Astrocyte of the spinal cord (primary cell): ENCODE results near the gene EEF1A1.
"Not testable (repeated sequence)": the region's sequence is repeated elsewhere in the genome, so short reads cannot be mapped to it uniquely, and the experiment has no call there.

ENCODE experiments used
- DNase-seq: peaks from one replicate; pipeline ENCODE4 v3.0.0; 2011; ENCODE audit warnings: low read depth, low spot score
- H3K4me3 ChIP-seq: 2 replicates; pipeline ENCODE4 v1.5.1; 2011; ENCODE audit warnings: low read depth, mild to moderate bottlenecking, low read length, moderate library complexity
- CTCF ChIP-seq: IDR thresholded peaks from 2 replicates; pipeline ENCODE4 v1.5.1; 2012; ENCODE audit warnings: low read depth, mild to moderate bottlenecking, low read length, inconsistent platforms
- in situ Hi-C: cut with HindIII; loops from 2 replicates; pipeline ENCODE4 v1.10.0; 2017; ENCODE audit warnings: low sequenced_read_pairs

EEF1A1 gene

GRCh38 chr6:73562558-73562957, 41.7 kb upstream of the EEF1A1 start:
- H3K4me3 ChIP-seq = no peak overlapping the region
- in situ Hi-C loops = no loop called here
- DNase-seq = no peak
- no peak for TF ChIP-seq CTCF

GRCh38 chr6:73560853-73561407, 40.1 kb upstream of the EEF1A1 start:
- in situ Hi-C loops = no loop called here
- no peak overlapping the region for H3K4me3 ChIP-seq
- DNase-seq = no peak
- TF ChIP-seq CTCF = no peak

GRCh38 chr6:73560182-73560732, 39.4 kb upstream of the EEF1A1 start:
- DNase-seq = no peak
- no peak for TF ChIP-seq CTCF
- H3K4me3 ChIP-seq = no peak overlapping the region
- in situ Hi-C loops = no loop called here

GRCh38 chr6:73559399-73559794, 38.6 kb upstream of the EEF1A1 start:
- in situ Hi-C loops, DNase-seq: not testable (repeated sequence)

GRCh38 chr6:73558624-73559398, 38.0 kb upstream of the EEF1A1 start:
- DNase-seq = no peak
- TF ChIP-seq CTCF = no peak
- in situ Hi-C loops = no loop called here

More at GRCh38 chr6:73559399-73559794, 38.6 kb upstream of the EEF1A1 start:
- H3K4me3 ChIP-seq = not testable (repeated sequence)

GRCh38 chr6:73556836-73557235, 36.0 kb upstream of the EEF1A1 start:
- in situ Hi-C loops = no loop called here
- no peak for TF ChIP-seq CTCF
- H3K4me3 ChIP-seq = no peak overlapping the region
- no peak for DNase-seq

More at GRCh38 chr6:73558624-73559398, 38.0 kb upstream of the EEF1A1 start:
- H3K4me3 ChIP-seq = no peak overlapping the region

- in situ Hi-C loops, DNase-seq, H3K4me3 ChIP-seq: not testable (repeated sequence)
Measured at GRCh38 chr6:73555380-73555949, 34.6 kb upstream of the EEF1A1 start.

- DNase-seq, in situ Hi-C loops, H3K4me3 ChIP-seq: not testable (repeated sequence)
Measured at GRCh38 chr6:73551115-73551514, 30.3 kb upstream of the EEF1A1 start.
